ENCODE data around the gene NTN4. TPM values are rescaled to one million over a fixed set of nuclear protein-coding genes. Genes with fewer than 3 reads are reported as not detected.
A peak's percentile ranks its signal among the peaks of the same experiment; 100 is the strongest.
"Not testable (repeated sequence)": the region's sequence is repeated elsewhere in the genome, so short reads cannot be mapped to it uniquely, and the experiment has no call there.

The NTN4 gene
- total RNA-seq, 1 experiment from 2014 or later = 7.7 TPM

GRCh38 chr12:95756362-95756761 is 34.2 kb downstream of the NTN4 start:
- no peak for DNase-seq (ENCODE audit: low read depth)

- DNase-seq (ENCODE audit: low read depth) = no peak
Measured at GRCh38 chr12:95755261-95755865, 35.2 kb downstream of the NTN4 start.

GRCh38 chr12:95746062-95746461 is 44.5 kb downstream of the NTN4 start:
- not testable (repeated sequence) for DNase-seq (ENCODE audit: low read depth)

- DNase-seq (ENCODE audit: low read depth) = no peak
Measured at GRCh38 chr12:95742586-95742985, 48.0 kb downstream of the NTN4 start.

GRCh38 chr12:95741635-95742034 is 48.9 kb downstream of the NTN4 start:
- DNase-seq (ENCODE audit: low read depth) = no peak

GRCh38 chr12:95740751-95741150 is 49.8 kb downstream of the NTN4 start:
- DNase-seq (ENCODE audit: low read depth) = no peak

- DNase-seq (ENCODE audit: low read depth) = no peak
Measured at GRCh38 chr12:95739561-95740313, 50.8 kb downstream of the NTN4 start.

GRCh38 chr12:95738024-95738611 is 52.4 kb downstream of the NTN4 start:
- no peak for DNase-seq (ENCODE audit: low read depth)

- DNase-seq (ENCODE audit: low read depth) = no peak
Measured at GRCh38 chr12:95736631-95737030, 53.9 kb downstream of the NTN4 start.

- not testable (repeated sequence) for DNase-seq (ENCODE audit: low read depth)
Measured at GRCh38 chr12:95735728-95736127, 54.8 kb downstream of the NTN4 start.

- DNase-seq (ENCODE audit: low read depth) = peak; percentile 71
Measured at GRCh38 chr12:95733141-95733825, 57.3 kb downstream of the NTN4 start.

- DNase-seq (ENCODE audit: low read depth) = no peak
Measured at GRCh38 chr12:95731519-95731958, 59.0 kb downstream of the NTN4 start.

GRCh38 chr12:95730457-95730856 is 60.1 kb downstream of the NTN4 start:
- no peak for DNase-seq (ENCODE audit: low read depth)

- no peak for DNase-seq (ENCODE audit: low read depth)
Measured at GRCh38 chr12:95726903-95727302, 63.7 kb downstream of the NTN4 start.

GRCh38 chr12:95724767-95725166 is 65.8 kb downstream of the NTN4 start:
- no peak for DNase-seq (ENCODE audit: low read depth)

GRCh38 chr12:95723693-95724384 is 66.7 kb downstream of the NTN4 start:
- no peak for DNase-seq (ENCODE audit: low read depth)

GRCh38 chr12:95721320-95721719 is 69.2 kb downstream of the NTN4 start:
- DNase-seq (ENCODE audit: low read depth) = no peak

GRCh38 chr12:95720146-95720545 is 70.4 kb downstream of the NTN4 start:
- no peak for DNase-seq (ENCODE audit: low read depth)

- no peak for DNase-seq (ENCODE audit: low read depth)
Measured at GRCh38 chr12:95718772-95719171, 71.8 kb downstream of the NTN4 start.

- DNase-seq (ENCODE audit: low read depth) = no peak
Measured at GRCh38 chr12:95718006-95718431, 72.5 kb downstream of the NTN4 start.

- DNase-seq (ENCODE audit: low read depth) = no peak
Measured at GRCh38 chr12:95717316-95717928, 73.1 kb downstream of the NTN4 start.

Measured in HT1080 (cell line).